ENCODE measurements around the gene PSME3. TPM values are rescaled to one million over a fixed set of nuclear protein-coding genes. Genes with fewer than 3 reads are reported as not detected.

PSME3 gene
- total RNA-seq, 3 donors from 2014 or later = 87.7 to 112 (median 91.8) TPM

DNA sequence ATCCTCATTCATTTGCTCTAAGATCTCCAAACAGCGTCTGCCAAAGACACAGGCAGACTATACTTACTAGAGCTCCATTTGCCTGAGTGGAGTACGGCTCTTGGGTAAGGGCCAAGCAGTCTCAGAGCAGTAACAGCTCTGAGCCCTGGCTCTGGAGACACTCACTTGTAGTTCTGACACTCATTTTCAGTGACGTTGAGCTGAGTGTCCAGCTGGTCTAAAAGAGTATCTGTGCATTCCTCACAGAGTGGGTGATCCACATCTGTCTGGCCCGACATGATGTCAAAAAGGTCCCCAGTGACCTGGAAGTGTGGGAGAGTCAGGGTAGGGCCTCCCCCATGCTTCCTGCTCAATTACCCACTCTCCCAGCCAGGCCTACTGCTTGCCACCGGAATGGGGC, 14.8 kb upstream of the PSME3 start:
- H3K4me3 ChIP-seq = no peak overlapping the region
- no peaks in the 10 kb centered on the region for H3K9me3 ChIP-seq
- TF ChIP-seq, protein P1, sequence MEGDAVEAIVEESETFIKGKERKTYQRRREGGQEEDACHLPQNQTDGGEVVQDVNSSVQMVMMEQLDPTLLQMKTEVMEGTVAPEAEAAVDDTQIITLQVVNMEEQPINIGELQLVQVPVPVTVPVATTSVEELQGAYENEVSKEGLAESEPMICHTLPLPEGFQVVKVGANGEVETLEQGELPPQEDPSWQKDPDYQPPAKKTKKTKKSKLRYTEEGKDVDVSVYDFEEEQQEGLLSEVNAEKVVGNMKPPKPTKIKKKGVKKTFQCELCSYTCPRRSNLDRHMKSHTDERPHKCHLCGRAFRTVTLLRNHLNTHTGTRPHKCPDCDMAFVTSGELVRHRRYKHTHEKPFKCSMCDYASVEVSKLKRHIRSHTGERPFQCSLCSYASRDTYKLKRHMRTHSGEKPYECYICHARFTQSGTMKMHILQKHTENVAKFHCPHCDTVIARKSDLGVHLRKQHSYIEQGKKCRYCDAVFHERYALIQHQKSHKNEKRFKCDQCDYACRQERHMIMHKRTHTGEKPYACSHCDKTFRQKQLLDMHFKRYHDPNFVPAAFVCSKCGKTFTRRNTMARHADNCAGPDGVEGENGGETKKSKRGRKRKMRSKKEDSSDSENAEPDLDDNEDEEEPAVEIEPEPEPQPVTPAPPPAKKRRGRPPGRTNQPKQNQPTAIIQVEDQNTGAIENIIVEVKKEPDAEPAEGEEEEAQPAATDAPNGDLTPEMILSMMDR (IDR thresholded peaks at IDR 0.05) = no peak
- H3K4me1 ChIP-seq (ENCODE audit: low read depth) = peaks cover 12% of the 10 kb centered on the region
- intact Hi-C loops (cut with DNase I, micrococcal nuclease) = no loop called here
- ATAC-seq = no peak
- H3K36me3 ChIP-seq (ENCODE audit: low read depth) = peaks cover 11% of the 10 kb centered on the region
- no peak for DNase-seq

DNA sequence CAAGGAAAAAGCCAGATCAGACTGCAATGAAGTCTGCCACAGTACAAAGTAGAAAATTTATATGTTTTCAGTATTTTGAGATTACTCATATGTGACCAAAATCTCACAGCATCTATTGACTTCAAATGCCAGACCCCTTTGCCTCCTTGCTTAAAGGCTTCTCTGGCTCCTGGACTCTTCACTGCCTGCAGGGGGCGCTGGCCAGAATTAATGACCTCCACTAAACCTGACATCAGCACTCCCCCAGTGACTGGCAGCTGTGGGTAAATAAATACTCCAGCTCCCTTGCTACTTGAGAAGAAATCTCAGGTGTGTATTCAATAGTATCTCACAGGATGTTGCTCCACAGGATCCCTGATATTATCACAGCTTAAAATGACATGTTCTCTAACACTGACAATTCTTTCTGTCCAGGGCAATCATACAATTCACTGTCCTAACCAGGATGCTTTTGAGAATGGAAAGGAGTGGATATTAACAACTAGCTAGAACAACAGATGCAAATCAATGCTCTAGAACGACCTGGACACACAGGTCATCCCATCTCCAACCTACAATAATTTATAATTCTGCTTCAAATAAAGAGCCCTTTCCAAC, 13.2 kb upstream of the PSME3 start:
- TF ChIP-seq, protein P1 (IDR thresholded peaks at IDR 0.05) = peak; percentile 40
- intact Hi-C loops (cut with DNase I, micrococcal nuclease) = no loop called here
- ATAC-seq (peak; percentile 15), DNase-seq (peak in 2 of 3 donors; percentile 66 to 71)
- H3K36me3 ChIP-seq (ENCODE audit: low read depth) = peaks cover 11% of the 10 kb centered on the region
- H3K4me1 ChIP-seq (ENCODE audit: low read depth) = peaks cover 18% of the 10 kb centered on the region
- no peaks in the 10 kb centered on the region for H3K9me3 ChIP-seq
- H3K4me3 ChIP-seq = no peak overlapping the region

DNA sequence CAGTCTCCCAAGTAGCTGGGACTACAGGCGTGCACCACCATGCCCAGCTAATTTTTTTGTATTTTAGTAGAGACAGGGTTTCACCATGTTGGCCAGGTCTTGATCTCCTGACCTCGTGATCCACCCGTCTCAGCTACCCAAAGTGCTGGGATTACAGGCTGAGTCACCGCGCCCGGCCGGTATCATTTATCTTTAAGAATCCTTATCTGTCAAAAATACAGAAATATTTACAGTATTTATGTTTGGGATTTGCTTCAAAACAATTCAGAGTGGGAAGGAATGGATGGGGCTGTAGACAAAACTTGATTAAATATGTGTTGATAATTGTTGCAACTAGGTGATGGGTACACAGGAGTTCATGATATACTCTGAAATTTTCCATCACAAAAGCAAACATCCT, 12.0 kb upstream of the PSME3 start:
- DNase-seq = no peak
- Histone ChIP-seq H3K9me3 (no peaks in the 10 kb centered on the region), H3K4me1 (ENCODE audit: low read depth) (peaks cover 18% of the 10 kb centered on the region), H3K4me3 (no peak overlapping the region), H3K36me3 (ENCODE audit: low read depth) (peaks cover 6% of the 10 kb centered on the region)
- TF ChIP-seq, protein P1 (IDR thresholded peaks at IDR 0.05) = no peak
- no peak for ATAC-seq
- intact Hi-C loops (cut with DNase I, micrococcal nuclease) = no loop called here

DNA sequence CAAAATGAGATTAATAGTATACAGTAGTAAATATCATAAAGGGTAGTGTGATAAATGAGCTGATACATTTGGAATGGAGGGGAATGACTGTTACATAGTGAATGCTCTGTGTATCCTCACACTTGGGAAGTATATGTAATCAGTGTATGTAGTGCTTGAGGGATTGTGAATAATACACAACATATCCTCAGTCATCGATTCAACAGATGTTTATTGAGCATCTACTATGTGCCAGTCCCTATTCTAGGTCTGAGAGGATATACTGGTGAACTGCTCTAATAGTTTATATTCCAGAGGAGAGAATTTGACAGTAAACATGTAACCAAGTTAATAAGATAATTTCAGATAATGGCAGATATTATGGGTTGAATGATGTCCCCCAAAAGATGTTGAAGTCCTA, 5.7 kb upstream of the PSME3 start:
- no peak overlapping the region for H3K4me3 ChIP-seq
- H3K9me3 ChIP-seq = no peaks in the 10 kb centered on the region
- no peaks in the 10 kb centered on the region for H3K36me3 ChIP-seq (ENCODE audit: low read depth)
- TF ChIP-seq, protein P1 (IDR thresholded peaks at IDR 0.05) = no peak
- no peak for ATAC-seq
- no peak for DNase-seq
- H3K4me1 ChIP-seq (ENCODE audit: low read depth) = peaks cover 18% of the 10 kb centered on the region
- intact Hi-C loops (cut with DNase I, micrococcal nuclease) = no loop called here

DNA sequence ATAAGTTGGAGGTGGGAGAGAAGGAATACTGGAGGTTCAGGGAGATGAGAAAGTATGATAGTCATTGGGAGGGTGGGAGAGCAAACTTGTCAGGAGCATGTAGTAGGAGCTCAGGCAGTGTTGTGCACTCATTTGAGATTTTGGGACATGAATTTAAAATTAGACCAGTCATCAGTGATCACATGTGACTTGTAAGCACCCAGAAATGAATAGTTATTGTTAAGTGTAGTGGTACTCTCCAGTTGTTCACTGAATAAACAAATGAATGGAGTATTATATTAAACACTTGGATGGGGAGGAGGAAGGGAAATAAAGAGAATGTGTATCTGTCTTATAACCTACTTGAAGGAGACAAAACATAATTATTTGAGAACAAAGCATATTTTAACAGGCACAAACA, 2.2 kb upstream of the PSME3 start:
- intact Hi-C loops (cut with DNase I, micrococcal nuclease) = no loop called here

More for the DNA sequence above, 2.2 kb upstream of the PSME3 start:
- Histone ChIP-seq H3K4me1 (ENCODE audit: low read depth) (peaks cover 13% of the 10 kb centered on the region), H3K4me3 (no peak overlapping the region), H3K9me3 (no peaks in the 10 kb centered on the region), H3K36me3 (ENCODE audit: low read depth) (no peaks in the 10 kb centered on the region)
- TF ChIP-seq, protein P1 (IDR thresholded peaks at IDR 0.05) = no peak
- no peak for DNase-seq
- ATAC-seq = no peak
